Heart left ventricle (tissue), 13 donors: ENCODE data around the gene DOCK2.

Experiments used
- CTCF ChIP-seq, 12 donors: fragments of 200-600 bp; sonication (generic) in 4 of 12; IDR thresholded peaks; one replicate each; pipeline versions ENCODE4 v1.5.0 to v1.8.0; 2018 to 2022; ENCODE audit warnings: antibody characterized with exemption in 12 of 12, mild to moderate bottlenecking in 5 of 12
- POLR2A ChIP-seq, 2 donors: fragments of 450-650 bp; IDR thresholded peaks; one replicate each; pipeline ENCODE4 v1.6.1; 2017; ENCODE audit warnings: antibody characterized with exemption in 2 of 2, mild to moderate bottlenecking in 2 of 2, moderate library complexity in 2 of 2
- donor health status: ischemic (EF 13 %, LVEDD 7.1; RV severe dilation, severe dysfunction).
- donor health status: DM: no; HTN: yes; CAD: no.
- donor health status: DM: no; HTN: no; CAD: no.
- donor health status: ischemic (EF 25% LVEDD 6.9; RV normal size, moderate dysfunction).
- donor health status: ischemic (EF 25% LVEDD 5.7; RV mildly dilated, moderate dysfunction).
- donor health status: ischemic (EF 35%, LVEDD 5.7; RV mildly dilated, moderate dysfunction).
- donor health status: nonischemic (EF 11% LVEDD 7.7; RV severe dilation, severe dysfunction).
- donor health status: DM: yes; HTN: yes; CAD: no.
- donor health status: PGD.
- donor health status: ischemic (EF 29% LVEDD 5.4; RV normal size, mild dysfunction).
- donor health status: nonischemic (EF 23%, LVEDD 6.1; RV moderate dilation, normal function).

DNA sequence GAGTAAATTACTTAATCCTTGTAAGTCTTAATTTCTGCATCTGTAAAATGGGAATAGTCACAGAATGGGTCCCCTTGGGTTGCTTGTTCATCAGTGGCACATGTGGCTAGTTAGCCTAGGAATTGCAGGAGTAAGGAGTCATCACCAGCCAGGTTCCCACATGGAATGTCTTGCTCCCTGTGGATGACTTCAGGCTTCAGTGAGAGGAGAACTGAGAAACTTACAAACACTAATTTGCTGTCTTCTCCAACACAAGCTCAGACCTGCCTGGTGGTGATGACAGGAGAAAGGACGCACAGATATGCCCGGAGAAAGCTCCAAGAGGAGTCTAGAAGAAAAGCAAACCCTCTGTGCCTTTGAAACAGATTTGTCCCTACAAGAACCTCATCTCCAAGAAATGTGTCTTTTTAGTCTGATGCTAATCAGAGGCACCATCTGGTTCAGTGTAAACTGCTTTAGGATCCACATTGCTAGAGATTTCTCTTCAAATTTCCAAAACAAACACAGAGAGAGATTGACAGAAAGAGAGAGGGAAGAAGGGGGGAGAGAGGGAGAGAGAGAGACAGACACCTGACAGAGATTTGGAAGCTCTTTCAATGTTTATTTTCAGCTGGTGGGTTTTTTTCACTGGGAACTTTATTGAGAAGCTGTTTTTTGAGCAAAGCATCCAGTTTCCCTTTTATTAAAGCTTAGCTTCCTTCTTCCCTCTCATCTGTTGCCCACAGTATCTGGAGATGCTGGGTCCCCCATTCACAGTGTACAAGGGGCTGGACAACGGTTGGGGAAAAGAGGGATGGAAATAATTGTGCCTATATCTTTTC is 128.3 kb downstream of the DOCK2 start:
- no peak for TF ChIP-seq POLR2A (IDR thresholded peaks at IDR 0.05)
- no peak for TF ChIP-seq CTCF (IDR thresholded peaks at IDR 0.05)
